Putamen (tissue), 1 donor: Measurements from ENCODE around the gene SCN5A.

Source experiments
- DNase-seq: peaks from one replicate; pipeline ENCODE4 v3.0.0-alpha.2; 2016; ENCODE audit warnings: low spot score

SCN5A gene

DNA sequence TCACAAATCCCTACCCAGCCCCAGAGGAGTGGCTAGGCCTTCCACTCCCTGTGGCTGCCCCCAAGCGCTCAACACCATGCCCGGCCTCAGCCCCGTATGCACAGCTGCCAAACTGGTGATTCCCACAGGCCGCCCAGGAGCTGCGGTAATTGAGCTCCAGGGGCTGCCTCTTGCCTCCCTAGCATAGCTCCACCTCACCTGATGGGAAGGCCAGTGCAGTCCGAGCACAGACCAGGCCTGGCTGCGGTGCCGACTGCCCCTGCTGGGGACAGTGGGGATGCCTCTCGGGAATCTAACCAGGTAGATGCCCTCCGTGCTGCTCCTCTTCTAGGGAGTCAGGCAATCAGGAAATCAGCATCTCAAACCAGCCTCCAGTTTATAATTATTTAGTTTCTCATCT, 25.9 kb downstream of the SCN5A start:
- DNase-seq: no peak

- DNase-seq: no peak
Observed at GRCh38 chr3:38622336-38622735, 27.2 kb downstream of the SCN5A start.

GRCh38 chr3:38620236-38620635, 29.3 kb downstream of the SCN5A start:
- DNase-seq: no peak

DNA sequence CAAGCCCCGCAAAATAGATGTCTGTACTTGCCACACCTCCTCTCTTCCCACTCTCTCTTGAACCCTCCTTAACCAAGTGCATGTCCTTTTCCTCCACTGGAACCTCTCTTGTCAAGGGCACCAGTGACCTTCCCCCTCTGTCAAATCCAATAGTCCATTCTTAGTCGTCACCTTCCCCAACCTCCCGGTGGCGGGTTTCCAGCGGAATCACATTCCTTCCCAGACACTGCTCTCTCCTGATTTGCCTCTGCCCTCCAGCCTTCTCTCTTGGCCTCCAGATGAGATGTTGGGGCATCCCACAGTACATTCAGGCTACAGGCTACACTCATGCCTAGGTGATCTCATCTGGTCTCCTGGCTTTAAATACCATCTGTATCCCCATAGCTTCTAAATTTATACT, 31.1 kb downstream of the SCN5A start:
- no peak for DNase-seq

GRCh38 chr3:38617586-38617985, 31.9 kb downstream of the SCN5A start:
- DNase-seq: no peak

GRCh38 chr3:38617137-38617536, 32.4 kb downstream of the SCN5A start:
- DNase-seq: no peak

DNA sequence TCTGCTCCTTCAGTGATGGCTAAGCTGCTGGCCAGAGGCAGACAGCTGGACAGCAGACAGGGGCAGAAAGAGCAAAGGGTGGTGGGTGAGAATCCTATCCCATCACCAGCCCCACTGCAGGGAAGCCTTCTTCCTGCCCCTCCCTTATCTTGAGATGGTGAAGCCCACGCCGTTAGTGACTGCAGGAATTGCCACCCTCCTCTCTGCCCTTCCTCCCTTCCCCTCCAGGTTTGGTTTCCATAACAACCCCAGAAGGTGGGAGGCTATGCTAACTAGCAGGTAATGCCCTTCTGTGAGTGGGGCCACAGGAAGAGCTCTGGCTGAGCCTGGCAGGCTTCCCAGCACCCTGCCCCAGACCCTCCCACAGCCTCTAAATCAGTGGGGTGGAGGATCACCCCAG, 32.8 kb downstream of the SCN5A start:
- peak; percentile 34 for DNase-seq

DNA sequence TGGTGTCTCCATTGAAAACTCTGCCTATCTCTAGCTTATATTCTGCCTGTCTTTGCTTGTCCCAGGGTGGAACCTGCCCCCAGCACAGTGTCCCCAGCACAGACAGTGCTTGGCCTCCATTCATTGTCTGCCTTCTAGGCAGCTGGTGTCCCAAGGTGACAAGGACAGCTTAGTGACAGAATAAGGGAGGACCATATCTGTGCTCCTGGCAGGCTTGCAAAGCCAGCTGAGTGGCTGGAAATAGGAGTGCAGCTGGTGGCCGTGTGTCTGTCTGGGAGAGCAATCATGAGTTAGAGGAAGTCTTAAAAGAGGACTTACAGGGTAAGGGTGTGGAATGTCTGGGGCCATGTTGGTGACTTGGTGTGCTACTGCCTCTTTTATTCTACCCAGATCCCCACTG, 33.4 kb downstream of the SCN5A start:
- DNase-seq: no peak

DNA sequence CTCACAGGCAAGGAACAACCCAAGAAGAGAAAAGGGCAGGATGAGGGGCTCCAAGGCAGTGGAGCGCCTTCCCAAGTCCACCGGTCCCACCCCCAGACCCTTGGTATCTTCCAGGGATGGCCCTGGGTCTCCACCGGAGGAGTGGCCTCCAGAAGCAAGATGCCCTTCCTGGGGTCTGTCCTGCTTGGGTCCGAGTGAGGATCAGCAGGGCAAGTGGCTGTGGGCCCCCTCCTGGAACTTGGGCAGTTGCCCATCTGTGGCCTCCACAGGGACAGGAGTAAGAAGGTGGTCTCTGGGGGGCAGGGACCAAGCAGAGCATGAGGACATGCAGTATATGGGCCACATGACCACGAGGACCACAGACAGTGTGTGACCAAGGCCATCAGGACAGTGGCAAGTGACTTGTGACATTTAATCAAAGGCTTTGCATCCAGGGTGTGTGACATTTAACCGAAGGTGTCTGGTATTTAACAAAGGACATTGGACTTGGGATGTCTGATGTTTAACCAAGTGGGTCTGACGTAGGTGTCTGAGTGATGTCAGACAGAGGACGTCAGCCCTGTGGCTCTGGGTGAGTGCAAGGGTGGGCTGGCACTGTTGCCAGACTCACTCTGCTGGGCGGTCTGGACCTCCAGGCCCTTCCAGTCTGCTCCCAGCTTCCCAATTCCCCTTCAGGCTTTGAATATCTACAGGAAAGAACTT, 34.7 kb downstream of the SCN5A start:
- no peak for DNase-seq

DNA sequence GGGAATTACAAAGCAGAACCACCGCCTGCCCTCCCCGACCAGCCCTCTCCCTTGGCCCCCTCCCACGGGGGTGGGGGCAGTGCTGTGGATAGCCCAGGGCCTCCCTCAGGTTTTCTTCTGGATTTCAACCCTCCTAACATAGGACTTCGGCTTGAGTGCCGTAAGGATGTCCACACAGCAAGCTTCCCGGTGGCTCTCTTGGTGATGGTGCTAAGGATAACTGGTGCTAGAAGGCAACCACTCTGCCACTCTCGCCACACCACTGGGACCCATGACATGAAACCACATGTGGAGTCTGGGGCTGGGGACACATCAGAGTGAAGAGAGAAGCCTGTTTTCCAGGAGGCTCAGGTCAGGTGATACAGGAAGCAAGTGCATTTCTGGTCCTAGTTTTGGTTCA, 35.4 kb downstream of the SCN5A start:
- no peak for DNase-seq

GRCh38 chr3:38613426-38613825, 36.1 kb downstream of the SCN5A start:
- no peak for DNase-seq

DNA sequence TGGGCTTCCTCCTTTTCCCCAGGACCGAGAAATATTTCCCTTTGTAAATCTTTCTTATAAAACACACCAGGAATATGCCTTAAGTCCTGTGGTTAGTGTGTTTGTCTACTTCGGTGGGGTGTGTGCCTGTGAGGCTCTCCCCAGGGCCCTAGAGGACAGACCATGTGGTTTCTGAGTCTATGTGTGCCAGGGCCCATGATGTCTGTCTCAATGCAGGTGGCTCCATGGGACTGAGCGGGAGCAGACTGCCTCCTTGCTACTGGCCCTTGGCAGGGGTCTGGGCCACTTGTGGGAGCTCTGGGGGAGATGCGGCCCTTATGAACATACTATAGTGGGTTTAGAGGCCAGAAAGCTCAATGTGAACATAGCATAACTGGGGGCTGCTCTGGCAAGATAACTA, 37.6 kb downstream of the SCN5A start:
- DNase-seq: no peak

GRCh38 chr3:38610934-38611333, 38.6 kb downstream of the SCN5A start:
- no peak for DNase-seq

DNA sequence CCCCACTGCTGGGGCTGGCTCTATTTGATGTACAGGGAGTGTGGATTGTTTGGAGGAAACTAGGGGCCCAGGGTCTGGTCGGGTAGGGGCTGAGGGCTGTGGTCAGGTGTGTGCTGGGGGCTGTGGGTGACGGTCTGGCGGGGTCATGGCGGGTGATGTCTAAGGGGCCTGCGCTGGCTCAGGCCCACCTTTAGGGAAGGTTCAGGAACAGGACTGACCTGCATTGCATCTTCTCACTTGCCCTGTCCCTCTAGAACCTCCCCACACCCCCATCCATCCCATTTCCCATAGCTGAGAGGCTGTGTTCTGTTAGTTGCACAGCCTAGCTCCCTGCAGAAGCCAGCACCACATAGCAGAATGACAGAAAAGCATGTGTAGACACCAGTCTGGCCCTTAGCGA, 39.1 kb downstream of the SCN5A start:
- DNase-seq: no peak

DNA sequence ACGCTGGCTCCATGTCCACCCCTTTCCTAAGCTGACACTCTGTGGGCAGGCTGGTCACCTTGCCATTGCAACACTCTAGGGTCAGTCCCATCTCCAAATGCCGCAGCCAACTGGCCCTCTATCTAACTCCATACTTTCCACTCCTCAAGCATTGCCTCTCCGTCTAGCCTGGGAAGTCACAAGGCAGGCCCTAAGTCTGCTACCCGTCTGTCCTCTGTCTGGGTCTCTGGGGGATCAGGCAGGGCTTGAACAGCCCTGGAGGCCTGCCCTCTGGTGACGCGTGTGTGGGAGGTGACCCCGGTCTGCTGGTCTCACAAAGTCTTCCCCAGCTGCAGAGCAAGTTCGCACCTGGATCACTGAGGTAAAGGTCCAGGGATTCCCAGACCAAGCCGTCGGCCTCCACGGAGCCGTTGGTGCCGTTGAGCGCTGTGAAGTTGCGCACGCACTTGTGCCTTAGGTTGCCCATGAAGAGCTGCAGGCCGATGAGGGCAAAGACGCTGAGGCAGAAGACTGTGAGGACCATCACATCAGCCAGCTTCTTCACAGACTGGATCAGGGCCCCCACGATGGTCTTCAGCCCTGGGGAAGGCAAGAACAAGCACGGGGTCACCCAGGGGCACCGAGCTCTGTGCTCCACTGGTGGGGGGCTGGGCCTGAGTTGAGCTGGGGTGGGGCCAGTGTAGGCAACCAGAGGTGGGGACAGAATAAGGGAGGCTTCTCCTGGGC, 39.9 kb downstream of the SCN5A start:
- no peak for DNase-seq

- no peak for DNase-seq
Observed at GRCh38 chr3:38608961-38609360, 40.5 kb downstream of the SCN5A start.

GRCh38 chr3:38608086-38608775, 41.3 kb downstream of the SCN5A start:
- no peak for DNase-seq

GRCh38 chr3:38606561-38606960, 42.9 kb downstream of the SCN5A start:
- no peak for DNase-seq

GRCh38 chr3:38605981-38606380, 43.5 kb downstream of the SCN5A start:
- no peak for DNase-seq

DNA sequence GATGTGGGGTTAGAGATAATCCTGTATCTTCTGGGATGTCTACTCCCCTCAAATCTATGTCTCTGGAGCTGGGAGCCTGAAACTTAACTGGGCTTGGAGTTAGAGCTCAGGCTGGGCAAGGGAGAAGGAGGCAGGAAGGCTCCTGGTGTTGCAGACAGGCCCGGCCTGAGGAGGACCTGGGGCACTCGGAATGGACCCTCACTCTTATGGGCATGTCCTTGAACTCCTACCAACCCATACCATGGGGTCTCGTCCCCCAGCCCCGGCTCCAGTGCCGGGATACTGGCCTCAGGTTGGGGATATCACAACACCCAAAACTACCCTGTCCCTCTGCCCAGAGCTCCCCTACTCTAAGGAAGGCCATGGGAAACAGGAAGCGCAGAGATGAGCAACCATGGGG, 45.2 kb downstream of the SCN5A start:
- no peak for DNase-seq

DNA sequence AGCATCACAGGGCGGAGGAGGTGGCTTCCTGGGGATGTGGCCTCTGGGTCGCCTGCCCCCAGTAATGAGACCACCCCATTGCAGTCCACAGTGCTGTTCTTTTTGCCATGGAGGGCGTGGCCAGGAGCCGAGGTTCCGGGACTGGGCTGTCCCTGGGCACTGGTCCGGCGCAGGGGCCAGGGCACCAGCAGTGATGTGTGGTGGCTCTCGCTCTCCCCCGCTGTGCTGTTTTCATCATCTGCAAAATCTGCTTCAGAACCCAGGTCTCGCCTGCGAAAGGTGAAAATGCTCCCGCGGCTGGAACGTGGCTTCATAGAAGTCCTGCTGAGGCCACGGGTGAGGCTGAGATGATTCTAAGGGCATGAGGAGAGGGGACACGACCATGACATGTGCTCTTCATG, 45.8 kb downstream of the SCN5A start:
- no peak for DNase-seq

DNA sequence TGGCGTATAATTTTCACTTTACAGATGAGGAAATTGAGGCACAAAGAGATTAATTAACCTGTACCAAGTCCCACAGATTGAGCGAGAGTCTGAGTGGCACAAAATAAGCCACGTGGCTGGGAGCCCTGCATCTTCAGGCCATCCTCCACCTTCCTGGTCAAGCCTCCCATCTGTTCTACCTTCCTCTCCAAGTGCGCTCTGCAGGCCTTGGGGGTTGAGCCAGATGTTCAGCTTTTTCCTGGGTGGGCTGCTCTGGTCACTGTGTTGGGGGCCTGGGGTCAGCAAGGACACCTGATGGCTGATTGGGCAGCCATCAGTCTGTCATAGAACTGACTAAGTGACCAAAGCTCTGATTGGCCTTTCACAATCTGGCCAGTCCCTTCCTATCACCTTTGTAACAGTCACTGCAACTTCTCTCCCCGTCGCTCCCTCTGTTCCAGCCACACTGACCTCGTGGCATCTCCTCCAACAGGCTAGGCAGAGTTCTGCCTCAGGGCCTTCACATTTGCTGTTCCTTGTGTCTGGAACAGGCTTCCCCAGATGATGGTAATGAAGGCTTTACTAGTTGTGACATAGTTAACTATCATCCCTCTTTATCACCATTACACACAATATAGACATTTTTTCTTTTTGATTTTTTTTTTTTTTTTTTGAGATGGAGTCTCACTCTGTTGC, 46.8 kb downstream of the SCN5A start:
- DNase-seq: no peak
